ENCODE results near the gene MPP1. TPM values are rescaled to one million over a fixed set of nuclear protein-coding genes. Genes with fewer than 3 reads are reported as not detected.

MPP1 gene
- 25.9 and 28.7 TPM in 2 replicates for total RNA-seq

GRCh38 chrX:154804957-154805695, at the start of gene MPP1:
Gene MPP1, minus strand, starts transcription at chrX:154805485. Its CDS starts 112 bp downstream, at chrX:154805373.

GRCh38 chrX:154834562-154834961, 29.3 kb upstream of the MPP1 start, which contains the start of gene SMIM9:
Gene SMIM9, minus strand, starts transcription at chrX:154834662. Its CDS starts 3,806 bp downstream, at chrX:154830856.

GRCh38 chrX:154762537-154763296, 42.6 kb downstream of the MPP1 start, which contains the start of gene DKC1:
Gene DKC1, plus strand, starts transcription at chrX:154762864. Its CDS starts 102 bp downstream, at chrX:154762966.

GRCh38 chrX:154750301-154751202, 54.7 kb downstream of the MPP1 start, which contains the start of gene GAB3:
Gene GAB3, minus strand, starts transcription at chrX:154751077. Its CDS starts 52 bp downstream, at chrX:154751025.

Other genes starting within 250 kb of the MPP1 start
- not detected in 2 replicates for gene CTAG1A, start 220.4 kb downstream of the MPP1 start, total RNA-seq
- gene CTAG1B, start 186.2 kb downstream of the MPP1 start, total RNA-seq, result not detected in 2 replicates
- not detected in 2 replicates for gene CTAG2, start 151.9 kb downstream of the MPP1 start, total RNA-seq
- 3.5 and 3.6 TPM in 2 replicates for gene GAB3, start 54.4 kb downstream of the MPP1 start, total RNA-seq
- 40.6 and 46.9 TPM in 2 replicates for gene DKC1, start 42.6 kb downstream of the MPP1 start, total RNA-seq
- gene SMIM9, start 29.2 kb upstream of the MPP1 start, total RNA-seq, result not detected in 2 replicates
- gene F8A1, start 80.9 kb upstream of the MPP1 start, total RNA-seq, result 4.9 and 6.1 TPM in 2 replicates
- gene F8, start 217.2 kb upstream of the MPP1 start, total RNA-seq, result 2.1 and 3.1 TPM in 2 replicates
- gene FUNDC2, start 221.4 kb upstream of the MPP1 start, total RNA-seq, result 35.7 and 66.9 TPM in 2 replicates